Measurements from ENCODE around the gene TAPT1. TPM values are rescaled to one million over a fixed set of nuclear protein-coding genes. Genes with fewer than 3 reads are reported as not detected.

Gene TAPT1
- total RNA-seq, 1 experiment from 2014 or later = 11.1 TPM

DNA sequence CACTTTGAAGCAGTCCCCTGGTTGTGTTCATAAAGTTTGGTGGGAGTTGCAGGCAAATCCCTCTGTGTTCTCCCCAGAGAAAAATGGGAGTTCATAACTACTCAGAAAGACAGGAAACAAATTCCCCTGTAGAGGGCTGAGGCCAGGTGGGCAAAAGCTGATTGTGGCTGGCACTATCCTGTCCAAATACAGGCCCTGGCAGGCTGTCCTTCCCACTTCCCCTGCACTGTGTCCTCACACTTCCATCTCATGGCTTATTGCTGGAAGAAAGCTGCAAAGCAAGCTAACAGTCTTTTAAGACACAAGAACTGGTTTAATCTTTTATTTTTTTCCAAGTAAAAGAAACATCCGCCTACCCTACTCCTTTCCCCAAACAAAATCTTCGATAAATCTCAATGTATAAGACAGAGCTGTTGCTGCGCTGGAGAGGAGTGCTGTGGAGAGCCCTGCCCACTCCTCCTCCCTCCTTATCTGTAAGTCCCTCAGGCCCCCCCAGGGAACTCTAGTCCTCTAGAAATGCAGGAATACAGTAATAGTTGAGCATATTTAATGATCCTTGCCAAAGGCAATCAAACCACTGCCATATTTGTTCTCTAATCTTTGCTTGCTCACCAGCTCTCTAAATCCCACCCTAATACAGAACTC, 14.0 kb downstream of the TAPT1 start:
- Histone ChIP-seq H3K4ac (ENCODE audit: low read depth, low read length) (no peak overlapping the region), H3K14ac (ENCODE audit: insufficient read depth, low read length) (no peak overlapping the region), H3K18ac (ENCODE audit: insufficient read length, low read depth, low read length) (no peak overlapping the region), H3T11ph (ENCODE audit: low read length) (no peak overlapping the region), H2AFZ (ENCODE audit: low read length) (no peak overlapping the region), H3K27me3 (ENCODE audit: insufficient read depth, low read length) (no peaks in the 10 kb centered on the region), H3K79me1 (ENCODE audit: insufficient read depth, low read depth, low read length, poor library complexity, severe bottlenecking) (no peaks in the 10 kb centered on the region), H3K23ac (ENCODE audit: insufficient read length, low read depth, low read length) (no peak overlapping the region), H3K56ac (ENCODE audit: insufficient read length, low read depth, low read length) (no peak overlapping the region), H2BK20ac (ENCODE audit: low read depth, low read length, poor library complexity, severe bottlenecking) (no peak overlapping the region), H4K91ac (ENCODE audit: insufficient read length, low read depth, low read length) (no peak overlapping the region), H4K20me1 (ENCODE audit: control insufficient read depth, insufficient read depth, insufficient read length) (no peaks in the 10 kb centered on the region), H2AK5ac (ENCODE audit: insufficient read length, low read length) (no peak overlapping the region), H3K4me2 (ENCODE audit: insufficient read depth, insufficient read length, low read length) (no peak overlapping the region), H3K9me3 (ENCODE audit: control insufficient read depth, low read depth, low read length) (no peaks in the 10 kb centered on the region), H2BK15ac (ENCODE audit: low read depth, low read length) (no peak overlapping the region), H4K8ac (replicated peaks; ENCODE audit: insufficient read length, low read depth, low read length) (no peak overlapping the region), H4K5ac (ENCODE audit: insufficient read length, low read depth, low read length) (no peak overlapping the region), H2BK120ac (ENCODE audit: low read depth, low read length, poor library complexity, severe bottlenecking) (no peak overlapping the region), H3K79me2 (ENCODE audit: insufficient read depth, low read length) (no peaks in the 10 kb centered on the region), H3K27ac (ENCODE audit: insufficient read length, low read depth, low read length) (no peak overlapping the region), H3K9ac (ENCODE audit: extremely low read depth, insufficient read length, low read length) (no peak overlapping the region), H2BK5ac (ENCODE audit: insufficient read length, low read length) (no peak overlapping the region), H3K4me1 (ENCODE audit: insufficient read depth, low read length) (no peaks in the 10 kb centered on the region), H3K23me2 (ENCODE audit: insufficient read length, low read depth, low read length, poor library complexity, severe bottlenecking) (no peaks in the 10 kb centered on the region), H2BK12ac (ENCODE audit: insufficient read length, low read depth, low read length) (no peak overlapping the region)
- 100% methylated on average over 2 of the region's 3 CpGs for whole genome bisulfite sequencing (ENCODE audit: extremely low coverage, insufficient read length, low lambda C conversion rate)
- Mint-ChIP-seq H3K27me3 (ENCODE audit: low read depth) (no peaks in the 10 kb centered on the region), H3K36me3 (ENCODE audit: insufficient read depth in 1 of 3, low read depth in 3 of 3) (no peaks in the 10 kb centered on the region), H3K27ac (no peak overlapping the region; a peak in 1 of 7 replicates), H3K4me3 (no peak overlapping the region), H3K4me1 (peaks cover 2 to 10% of the 10 kb centered on the region in 2 experiments), H3K9me3 (no peaks in the 10 kb centered on the region)
- DNase-seq = no peak
- TF ChIP-seq, protein P1, sequence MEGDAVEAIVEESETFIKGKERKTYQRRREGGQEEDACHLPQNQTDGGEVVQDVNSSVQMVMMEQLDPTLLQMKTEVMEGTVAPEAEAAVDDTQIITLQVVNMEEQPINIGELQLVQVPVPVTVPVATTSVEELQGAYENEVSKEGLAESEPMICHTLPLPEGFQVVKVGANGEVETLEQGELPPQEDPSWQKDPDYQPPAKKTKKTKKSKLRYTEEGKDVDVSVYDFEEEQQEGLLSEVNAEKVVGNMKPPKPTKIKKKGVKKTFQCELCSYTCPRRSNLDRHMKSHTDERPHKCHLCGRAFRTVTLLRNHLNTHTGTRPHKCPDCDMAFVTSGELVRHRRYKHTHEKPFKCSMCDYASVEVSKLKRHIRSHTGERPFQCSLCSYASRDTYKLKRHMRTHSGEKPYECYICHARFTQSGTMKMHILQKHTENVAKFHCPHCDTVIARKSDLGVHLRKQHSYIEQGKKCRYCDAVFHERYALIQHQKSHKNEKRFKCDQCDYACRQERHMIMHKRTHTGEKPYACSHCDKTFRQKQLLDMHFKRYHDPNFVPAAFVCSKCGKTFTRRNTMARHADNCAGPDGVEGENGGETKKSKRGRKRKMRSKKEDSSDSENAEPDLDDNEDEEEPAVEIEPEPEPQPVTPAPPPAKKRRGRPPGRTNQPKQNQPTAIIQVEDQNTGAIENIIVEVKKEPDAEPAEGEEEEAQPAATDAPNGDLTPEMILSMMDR (conservative IDR thresholded peaks at IDR 0.05) = no peak
